ENCODE data around the gene GTF2A1L. TPM values are rescaled to one million over a fixed set of nuclear protein-coding genes. Genes with fewer than 3 reads are reported as not detected.
"Not testable (repeated sequence)": the region's sequence is repeated elsewhere in the genome, so short reads cannot be mapped to it uniquely, and the experiment has no call there.

GTF2A1L gene
- total RNA-seq, 4 donors from 2014 or later, result 11.8 to 39.5 (median 18.7) TPM

DNA sequence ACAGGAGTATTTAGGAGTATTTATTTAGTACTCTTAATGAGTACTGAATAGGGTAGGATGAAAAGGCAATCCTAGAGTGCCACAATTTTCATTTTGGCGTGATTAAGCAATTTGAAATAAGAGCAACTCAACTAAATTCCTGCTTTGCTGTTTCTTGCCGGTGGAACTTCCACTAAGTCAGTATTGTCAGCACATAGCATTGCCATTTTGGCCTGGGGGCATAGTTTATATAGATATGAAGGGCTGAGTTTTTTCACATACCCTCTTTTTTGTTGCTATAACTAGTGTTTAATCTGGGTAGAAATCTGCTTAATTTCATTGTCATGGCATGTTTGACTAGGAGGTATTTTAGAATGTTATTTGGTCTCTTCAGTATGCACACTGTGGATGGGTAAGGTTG is 1.9 kb downstream of the GTF2A1L start:
- DNase-seq (ENCODE audit: extremely low spot score), result no peak
- WGBS, result 71% methylated on average over 2 of the region's 2 CpGs
- no peaks in the 10 kb centered on the region for H3K36me3 ChIP-seq
- no peak for TF ChIP-seq POLR2A (IDR thresholded peaks at IDR 0.05; ENCODE audit: low read depth)
- no peak for TF ChIP-seq POLR2AphosphoS5 (IDR thresholded peaks at IDR 0.05)
- no peak for TF ChIP-seq EP300 (IDR thresholded peaks at IDR 0.05)
- TF ChIP-seq, protein P1, sequence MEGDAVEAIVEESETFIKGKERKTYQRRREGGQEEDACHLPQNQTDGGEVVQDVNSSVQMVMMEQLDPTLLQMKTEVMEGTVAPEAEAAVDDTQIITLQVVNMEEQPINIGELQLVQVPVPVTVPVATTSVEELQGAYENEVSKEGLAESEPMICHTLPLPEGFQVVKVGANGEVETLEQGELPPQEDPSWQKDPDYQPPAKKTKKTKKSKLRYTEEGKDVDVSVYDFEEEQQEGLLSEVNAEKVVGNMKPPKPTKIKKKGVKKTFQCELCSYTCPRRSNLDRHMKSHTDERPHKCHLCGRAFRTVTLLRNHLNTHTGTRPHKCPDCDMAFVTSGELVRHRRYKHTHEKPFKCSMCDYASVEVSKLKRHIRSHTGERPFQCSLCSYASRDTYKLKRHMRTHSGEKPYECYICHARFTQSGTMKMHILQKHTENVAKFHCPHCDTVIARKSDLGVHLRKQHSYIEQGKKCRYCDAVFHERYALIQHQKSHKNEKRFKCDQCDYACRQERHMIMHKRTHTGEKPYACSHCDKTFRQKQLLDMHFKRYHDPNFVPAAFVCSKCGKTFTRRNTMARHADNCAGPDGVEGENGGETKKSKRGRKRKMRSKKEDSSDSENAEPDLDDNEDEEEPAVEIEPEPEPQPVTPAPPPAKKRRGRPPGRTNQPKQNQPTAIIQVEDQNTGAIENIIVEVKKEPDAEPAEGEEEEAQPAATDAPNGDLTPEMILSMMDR (IDR thresholded peaks at IDR 0.05), result no peak
- H3K9me3 ChIP-seq, result no peaks in the 10 kb centered on the region
- intact Hi-C loops (cut with DNase I), result no loop called here
- H3K27ac ChIP-seq (replicated peaks in 1 of 4), result no peak overlapping the region
- H3K4me3 ChIP-seq, result no peak overlapping the region
- no peaks in the 10 kb centered on the region for H3K4me1 ChIP-seq
- H3K27me3 ChIP-seq, result no peaks in the 10 kb centered on the region

DNA sequence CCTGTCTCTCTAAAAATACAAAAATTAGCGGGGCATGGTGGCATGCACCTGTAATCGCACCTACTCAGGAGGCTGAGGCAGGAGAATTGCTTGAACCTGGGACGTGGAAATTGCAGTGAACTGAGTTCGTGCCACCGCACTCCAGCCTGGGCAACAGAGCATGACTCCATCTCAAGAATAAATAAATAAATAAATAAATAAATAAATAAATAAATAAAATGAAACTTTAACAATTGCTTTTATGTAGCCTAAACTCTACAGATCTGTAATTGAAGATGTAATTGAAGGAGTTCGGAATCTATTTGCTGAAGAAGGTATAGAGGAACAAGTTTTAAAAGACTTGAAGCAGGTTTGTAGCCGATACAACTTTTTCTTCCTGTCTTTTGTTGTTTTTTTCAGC is 2.9 kb downstream of the GTF2A1L start:
- Histone ChIP-seq H3K4me1 (no peaks in the 10 kb centered on the region), H3K27ac (replicated peaks in 1 of 4) (no peak overlapping the region), H3K36me3 (no peaks in the 10 kb centered on the region), H3K9me3 (peaks cover 0 to under 1% (median 0%) of the 10 kb centered on the region in 4 donors), H3K4me3 (no peak overlapping the region), H3K27me3 (no peaks in the 10 kb centered on the region)
- WGBS, result 94% methylated on average over 7 of the region's 7 CpGs
- no peak for DNase-seq (ENCODE audit: extremely low spot score)
- TF ChIP-seq EP300 (IDR thresholded peaks at IDR 0.05) (no peak), POLR2AphosphoS5 (IDR thresholded peaks at IDR 0.05) (no peak), POLR2A (IDR thresholded peaks at IDR 0.05; ENCODE audit: low read depth) (no peak)
- TF ChIP-seq, protein P1 (IDR thresholded peaks at IDR 0.05), result no peak
- intact Hi-C loops (cut with DNase I), result no loop called here

DNA sequence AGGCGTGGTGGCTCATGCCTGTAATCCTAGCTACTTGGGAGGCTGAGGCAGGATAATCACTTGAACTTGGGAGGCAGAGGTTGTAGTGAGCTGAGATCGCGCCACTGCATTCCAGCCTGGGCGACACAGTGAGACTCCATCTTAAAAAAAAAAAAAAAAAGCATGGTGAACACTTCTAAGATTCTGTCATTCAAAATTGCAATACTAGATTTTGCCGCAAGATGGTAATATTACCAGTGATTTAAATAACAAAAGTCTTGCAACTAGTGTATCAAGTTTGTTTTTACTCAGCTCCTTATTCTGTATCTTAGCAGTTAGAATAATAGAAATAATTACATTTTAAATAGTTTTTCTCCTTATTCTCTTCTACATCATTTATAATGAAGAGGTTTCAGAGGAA is 5.0 kb downstream of the GTF2A1L start:
- H3K27ac ChIP-seq (replicated peaks in 1 of 4); H3K27me3 ChIP-seq; H3K9me3 ChIP-seq; intact Hi-C loops (cut with DNase I); H3K4me1 ChIP-seq; DNase-seq (ENCODE audit: extremely low spot score); H3K36me3 ChIP-seq; H3K4me3 ChIP-seq: not testable (repeated sequence)
- TF ChIP-seq, protein P1 (IDR thresholded peaks at IDR 0.05), result peak in 1 of 3 experiments; percentile 14
- 88% methylated on average over 5 of the region's 5 CpGs for WGBS

DNA sequence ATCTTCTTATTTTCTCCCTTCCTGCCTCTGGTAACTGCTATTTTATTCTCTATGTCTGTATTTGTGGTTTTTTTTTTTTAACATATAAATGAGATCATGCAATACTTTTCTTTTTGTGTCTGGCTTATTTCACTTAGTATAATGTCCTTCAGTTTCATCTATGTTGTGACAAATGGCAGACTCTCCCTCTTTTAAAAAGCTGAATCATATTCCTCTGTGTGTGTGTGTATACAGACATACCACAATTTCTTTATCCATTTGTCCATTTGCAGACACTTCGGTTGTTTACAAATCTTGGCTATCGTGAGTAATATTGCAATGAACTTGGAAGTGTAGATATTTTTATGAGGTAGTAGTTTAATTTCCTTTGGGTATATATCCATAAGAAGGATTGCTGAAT is 7.0 kb downstream of the GTF2A1L start:
- Histone ChIP-seq H3K36me3 (no peaks in the 10 kb centered on the region), H3K27ac (replicated peaks in 1 of 4) (no peak overlapping the region), H3K9me3 (peaks cover 0 to 8% (median 5%) of the 10 kb centered on the region in 4 donors), H3K4me1 (no peaks in the 10 kb centered on the region), H3K27me3 (no peaks in the 10 kb centered on the region), H3K4me3 (no peak overlapping the region)
- WGBS, result 51% methylated on average over 2 of the region's 2 CpGs
- TF ChIP-seq, protein P1 (IDR thresholded peaks at IDR 0.05), result no peak
- TF ChIP-seq POLR2A (IDR thresholded peaks at IDR 0.05; ENCODE audit: low read depth), result no peak
- TF ChIP-seq EP300 (IDR thresholded peaks at IDR 0.05), result no peak
- TF ChIP-seq POLR2AphosphoS5 (IDR thresholded peaks at IDR 0.05), result no peak
- no peak for DNase-seq (ENCODE audit: extremely low spot score)
- intact Hi-C loops (cut with DNase I), result no loop called here

DNA sequence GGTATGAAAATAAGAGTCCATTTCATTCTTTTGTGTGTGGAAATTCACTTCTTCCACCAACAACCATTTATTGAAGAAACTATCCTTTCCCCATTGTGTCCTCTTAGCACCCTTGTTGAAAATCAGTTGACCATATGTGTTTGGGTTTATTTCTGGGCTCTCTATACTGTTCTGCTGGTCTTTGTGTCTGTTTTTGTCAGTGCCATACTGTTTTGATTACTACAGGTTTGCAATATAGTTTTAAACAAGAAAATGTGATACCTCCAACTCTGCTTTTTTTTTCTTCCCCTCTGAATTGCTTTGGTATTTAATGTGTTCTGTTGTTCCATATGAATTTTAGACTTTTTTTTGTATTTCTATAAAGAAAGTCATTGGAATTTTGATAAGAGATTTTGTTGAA is 8.4 kb downstream of the GTF2A1L start:
- TF ChIP-seq EP300 (IDR thresholded peaks at IDR 0.05), result no peak

More for the DNA sequence above, 8.4 kb downstream of the GTF2A1L start:
- no peak overlapping the region for H3K27ac ChIP-seq (replicated peaks in 1 of 4)
- no peaks in the 10 kb centered on the region for H3K36me3 ChIP-seq
- peaks cover 0 to 8% (median 5%) of the 10 kb centered on the region in 4 donors for H3K9me3 ChIP-seq
- no peaks in the 10 kb centered on the region for H3K27me3 ChIP-seq
- intact Hi-C loops (cut with DNase I), result no loop called here
- H3K4me1 ChIP-seq, result no peaks in the 10 kb centered on the region
- no peak for DNase-seq (ENCODE audit: extremely low spot score)
- H3K4me3 ChIP-seq, result no peak overlapping the region

All from esophagus muscularis mucosa (tissue), 4 donors.